DOHH2 (cell line): ENCODE results near the gene C4BPA.

Source experiments
- EZH2phosphoT487 ChIP-seq: fragments of 200-600 bp; sonication (generic); IDR thresholded peaks from 2 replicates; pipeline ENCODE4 v1.6.1; 2017; ENCODE audit warnings: borderline replicate concordance, mild to moderate bottlenecking, antibody characterized with exemption, low read length, moderate library complexity, mixed read lengths
- TF ChIP-seq, protein P1 (sequence below): fragments of 200-600 bp; sonication (generic); IDR thresholded peaks from one replicate; pipeline ENCODE4 v1.5.1; 2014; ENCODE audit warnings: antibody characterized with exemption, mild to moderate bottlenecking, low read depth, low read length; ENCODE audit not compliant: poor library complexity, severe bottlenecking

GRCh38 chr1:207056673-207057072 is 47.4 kb upstream of the C4BPA start:
- no peak for TF ChIP-seq EZH2phosphoT487
- TF ChIP-seq, protein P1, sequence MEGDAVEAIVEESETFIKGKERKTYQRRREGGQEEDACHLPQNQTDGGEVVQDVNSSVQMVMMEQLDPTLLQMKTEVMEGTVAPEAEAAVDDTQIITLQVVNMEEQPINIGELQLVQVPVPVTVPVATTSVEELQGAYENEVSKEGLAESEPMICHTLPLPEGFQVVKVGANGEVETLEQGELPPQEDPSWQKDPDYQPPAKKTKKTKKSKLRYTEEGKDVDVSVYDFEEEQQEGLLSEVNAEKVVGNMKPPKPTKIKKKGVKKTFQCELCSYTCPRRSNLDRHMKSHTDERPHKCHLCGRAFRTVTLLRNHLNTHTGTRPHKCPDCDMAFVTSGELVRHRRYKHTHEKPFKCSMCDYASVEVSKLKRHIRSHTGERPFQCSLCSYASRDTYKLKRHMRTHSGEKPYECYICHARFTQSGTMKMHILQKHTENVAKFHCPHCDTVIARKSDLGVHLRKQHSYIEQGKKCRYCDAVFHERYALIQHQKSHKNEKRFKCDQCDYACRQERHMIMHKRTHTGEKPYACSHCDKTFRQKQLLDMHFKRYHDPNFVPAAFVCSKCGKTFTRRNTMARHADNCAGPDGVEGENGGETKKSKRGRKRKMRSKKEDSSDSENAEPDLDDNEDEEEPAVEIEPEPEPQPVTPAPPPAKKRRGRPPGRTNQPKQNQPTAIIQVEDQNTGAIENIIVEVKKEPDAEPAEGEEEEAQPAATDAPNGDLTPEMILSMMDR, result no peak
